SHP77 (cell line): ENCODE results near the gene BRCA2.
A peak's percentile ranks its signal among the peaks of the same experiment; 100 is the strongest.
"Not testable (repeated sequence)": the region's sequence is repeated elsewhere in the genome, so short reads cannot be mapped to it uniquely, and the experiment has no call there.

Experiments used
- DNase-seq, 2 experiments: peaks; one replicate each; lab custom pipeline; 2025; lab: John Stamatoyannopoulos, UW

The BRCA2 gene

GRCh38 chr13:32311188-32311897 is 4.0 kb upstream of the BRCA2 start:
- no peak for DNase-seq

- DNase-seq = peak; percentile 69 to 78
Measured at GRCh38 chr13:32314271-32315237, 754 bp upstream of the BRCA2 start.

GRCh38 chr13:32316028-32316339 is 676 bp downstream of the BRCA2 start:
- DNase-seq = no peak

GRCh38 chr13:32316501-32316900 is 1.2 kb downstream of the BRCA2 start:
- DNase-seq = no peak

GRCh38 chr13:32317716-32318465 is 2.6 kb downstream of the BRCA2 start:
- DNase-seq = no peak

GRCh38 chr13:32320528-32320927 is 5.2 kb downstream of the BRCA2 start:
- no peak for DNase-seq

- no peak for DNase-seq
Measured at GRCh38 chr13:32323912-32324311, 8.6 kb downstream of the BRCA2 start.

GRCh38 chr13:32330441-32330840 is 15.1 kb downstream of the BRCA2 start:
- DNase-seq = no peak

- no peak for DNase-seq
Measured at GRCh38 chr13:32334671-32335070, 19.4 kb downstream of the BRCA2 start.

GRCh38 chr13:32340914-32341313 is 25.6 kb downstream of the BRCA2 start:
- DNase-seq = no peak

- DNase-seq = no peak
Measured at GRCh38 chr13:32347651-32348050, 32.3 kb downstream of the BRCA2 start.

GRCh38 chr13:32350839-32351441 is 35.6 kb downstream of the BRCA2 start:
- not testable (repeated sequence) for DNase-seq

GRCh38 chr13:32354040-32354439 is 38.7 kb downstream of the BRCA2 start:
- DNase-seq = no peak

- DNase-seq = not testable (repeated sequence)
Measured at GRCh38 chr13:32355935-32356334, 40.6 kb downstream of the BRCA2 start.

- no peak for DNase-seq
Measured at GRCh38 chr13:32362574-32362973, 47.3 kb downstream of the BRCA2 start.

GRCh38 chr13:32370805-32371204 is 55.5 kb downstream of the BRCA2 start:
- no peak for DNase-seq

GRCh38 chr13:32376642-32377415 is 61.5 kb downstream of the BRCA2 start:
- DNase-seq = no peak

GRCh38 chr13:32378012-32378411 is 62.7 kb downstream of the BRCA2 start:
- no peak for DNase-seq

GRCh38 chr13:32381539-32381938 is 66.2 kb downstream of the BRCA2 start:
- DNase-seq = peak in 1 of 2 experiments; percentile 9

GRCh38 chr13:32383836-32384618 is 68.7 kb downstream of the BRCA2 start:
- no peak for DNase-seq
